Measurements from ENCODE around the gene TNS3.

The TNS3 gene

GRCh38 chr7:47464266-47464665 is 117.6 kb downstream of the TNS3 start:
- Histone ChIP-seq H3K4me1 (ENCODE audit: control extremely low read depth in 1 of 4, control insufficient read depth in 4 of 4, insufficient read depth in 4 of 4, low read length in 3 of 4) (no peaks in the 10 kb centered on the region), H3K27me3 (replicated peaks in 2 of 5; ENCODE audit: control insufficient read depth in 4 of 5, insufficient read depth in 5 of 5, low read length in 4 of 5) (no peaks in the 10 kb centered on the region), H3K27ac (ENCODE audit: insufficient read depth in 1 of 2, low read depth in 1 of 2, low read length in 2 of 2, poor library complexity in 1 of 2, severe bottlenecking in 2 of 2) (no peak overlapping the region), H3K36me3 (ENCODE audit: control insufficient read depth in 4 of 4, insufficient read depth in 4 of 4, low read length in 3 of 4) (peaks cover 0 to 27% (median 5%) of the 10 kb centered on the region in 4 experiments), H3K4me3 (ENCODE audit: control insufficient read depth in 1 of 7, extremely low read depth in 1 of 7, insufficient read depth in 4 of 7, low read depth in 2 of 7, low read length in 6 of 7) (no peak overlapping the region), H3K9me3 (ENCODE audit: control extremely low read depth in 1 of 5, control insufficient read depth in 4 of 5, insufficient read depth in 2 of 5, low read depth in 1 of 5, low read length in 4 of 5) (no peaks in the 10 kb centered on the region)
- no peak for DNase-seq
- POLR2A ChIA-PET: no interaction called here
- CTCF ChIA-PET: interaction anchor here (0.7 to 0.8 kb wide), 2 partner anchors 12 to 355 kb away, joined by 3 read pairs; no protein-coding TSS in a partner anchor
- WGBS (ENCODE audit: insufficient coverage): 95% methylated on average over 8 of the region's 9 CpGs

DNA sequence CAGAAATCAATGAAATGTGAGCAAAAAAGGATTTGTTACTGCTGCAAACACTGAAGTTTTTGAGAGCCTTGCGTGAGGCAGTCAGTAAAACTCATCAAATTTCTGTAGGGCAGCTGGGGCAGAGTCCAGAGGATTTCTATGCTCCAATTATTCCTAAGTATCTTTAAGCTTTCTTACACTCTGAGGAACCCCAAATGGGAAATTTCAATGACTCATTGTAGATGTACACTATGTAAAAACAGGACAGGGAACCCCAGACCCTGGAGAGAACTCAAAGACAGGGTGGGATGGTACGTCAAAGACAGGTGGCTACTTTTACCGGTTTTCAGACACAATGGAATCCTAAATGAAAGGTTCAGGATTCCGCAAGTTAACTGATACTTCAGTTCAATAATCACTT is 120.2 kb downstream of the TNS3 start:
- H3K9me3 ChIP-seq (ENCODE audit: control extremely low read depth in 1 of 5, control insufficient read depth in 4 of 5, insufficient read depth in 2 of 5, low read depth in 1 of 5, low read length in 4 of 5): no peaks in the 10 kb centered on the region
- WGBS (ENCODE audit: insufficient coverage): 96% methylated on average over 4 of the region's 4 CpGs
- H3K36me3 ChIP-seq (ENCODE audit: control insufficient read depth in 4 of 4, insufficient read depth in 4 of 4, low read length in 3 of 4): peaks cover 0 to 22% (median 5%) of the 10 kb centered on the region in 4 experiments
- no peaks in the 10 kb centered on the region for H3K27me3 ChIP-seq (replicated peaks in 2 of 5; ENCODE audit: control insufficient read depth in 4 of 5, insufficient read depth in 5 of 5, low read length in 4 of 5)
- ChIA-PET CTCF (interaction anchor here (1.0 kb wide), 2 partner anchors 15 to 18 kb away, joined by 3 to 4 read pairs; no protein-coding TSS in a partner anchor), POLR2A (no interaction called here)
- peaks cover 0 to 11% (median 1%) of the 10 kb centered on the region in 4 experiments for H3K4me1 ChIP-seq (ENCODE audit: control extremely low read depth in 1 of 4, control insufficient read depth in 4 of 4, insufficient read depth in 4 of 4, low read length in 3 of 4)
- no peak overlapping the region for H3K27ac ChIP-seq (ENCODE audit: insufficient read depth in 1 of 2, low read depth in 1 of 2, low read length in 2 of 2, poor library complexity in 1 of 2, severe bottlenecking in 2 of 2)
- H3K4me3 ChIP-seq (ENCODE audit: control insufficient read depth in 1 of 7, extremely low read depth in 1 of 7, insufficient read depth in 4 of 7, low read depth in 2 of 7, low read length in 6 of 7): no peak overlapping the region
- DNase-seq: no peak

DNA sequence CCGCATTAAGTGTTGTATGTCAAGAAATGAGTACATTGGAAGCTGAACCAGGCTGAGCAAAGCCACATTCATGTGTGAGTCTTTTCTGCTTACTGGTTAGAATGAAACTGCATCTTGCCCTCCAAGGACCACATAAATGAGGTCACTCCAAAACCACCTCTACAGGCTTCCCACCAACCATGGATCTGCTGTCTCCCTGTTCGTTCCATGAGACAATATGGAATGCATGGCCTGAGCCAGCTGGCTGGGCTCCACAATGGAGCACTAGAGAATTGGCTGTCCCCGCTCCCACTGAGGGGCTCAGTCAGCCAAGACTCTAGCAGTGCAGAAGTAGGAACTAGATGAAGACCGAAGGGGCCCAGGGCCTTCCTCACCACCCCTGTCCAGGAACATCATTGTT is 120.8 kb downstream of the TNS3 start:
- Histone ChIP-seq H3K4me1 (ENCODE audit: control extremely low read depth in 1 of 4, control insufficient read depth in 4 of 4, insufficient read depth in 4 of 4, low read length in 3 of 4) (peaks cover 0 to 11% (median 1%) of the 10 kb centered on the region in 4 experiments), H3K27me3 (replicated peaks in 2 of 5; ENCODE audit: control insufficient read depth in 4 of 5, insufficient read depth in 5 of 5, low read length in 4 of 5) (no peaks in the 10 kb centered on the region), H3K9me3 (ENCODE audit: control extremely low read depth in 1 of 5, control insufficient read depth in 4 of 5, insufficient read depth in 2 of 5, low read depth in 1 of 5, low read length in 4 of 5) (no peaks in the 10 kb centered on the region), H3K36me3 (ENCODE audit: control insufficient read depth in 4 of 4, insufficient read depth in 4 of 4, low read length in 3 of 4) (peaks cover 0 to 25% (median 6%) of the 10 kb centered on the region in 4 experiments), H3K4me3 (ENCODE audit: control insufficient read depth in 1 of 7, extremely low read depth in 1 of 7, insufficient read depth in 4 of 7, low read depth in 2 of 7, low read length in 6 of 7) (no peak overlapping the region), H3K27ac (ENCODE audit: insufficient read depth in 1 of 2, low read depth in 1 of 2, low read length in 2 of 2, poor library complexity in 1 of 2, severe bottlenecking in 2 of 2) (no peak overlapping the region)
- CTCF ChIA-PET: interaction anchor here (1.0 kb wide), 1 partner anchor 18 kb away, joined by 4 read pairs; no protein-coding TSS in a partner anchor
- POLR2A ChIA-PET: no interaction called here
- WGBS (ENCODE audit: insufficient coverage): 90% methylated on average over 4 of the region's 4 CpGs
- no peak for DNase-seq

GRCh38 chr7:47460251-47460989 is 121.5 kb downstream of the TNS3 start:
- no peak for DNase-seq
- Histone ChIP-seq H3K27ac (ENCODE audit: insufficient read depth in 1 of 2, low read depth in 1 of 2, low read length in 2 of 2, poor library complexity in 1 of 2, severe bottlenecking in 2 of 2) (no peak overlapping the region), H3K4me3 (ENCODE audit: control insufficient read depth in 1 of 7, extremely low read depth in 1 of 7, insufficient read depth in 4 of 7, low read depth in 2 of 7, low read length in 6 of 7) (no peak overlapping the region), H3K9me3 (ENCODE audit: control extremely low read depth in 1 of 5, control insufficient read depth in 4 of 5, insufficient read depth in 2 of 5, low read depth in 1 of 5, low read length in 4 of 5) (no peaks in the 10 kb centered on the region), H3K27me3 (replicated peaks in 2 of 5; ENCODE audit: control insufficient read depth in 4 of 5, insufficient read depth in 5 of 5, low read length in 4 of 5) (no peaks in the 10 kb centered on the region), H3K36me3 (ENCODE audit: control insufficient read depth in 4 of 4, insufficient read depth in 4 of 4, low read length in 3 of 4) (peaks cover 0 to 25% (median 5%) of the 10 kb centered on the region in 4 experiments), H3K4me1 (ENCODE audit: control extremely low read depth in 1 of 4, control insufficient read depth in 4 of 4, insufficient read depth in 4 of 4, low read length in 3 of 4) (peaks cover 0 to 14% (median 2%) of the 10 kb centered on the region in 4 experiments)
- POLR2A ChIA-PET: no interaction called here
- CTCF ChIA-PET: interaction anchor here (0.6 kb wide), 1 partner anchor 11 kb away, joined by 3 read pairs; no protein-coding TSS in a partner anchor
- 96% methylated on average over 10 of the region's 11 CpGs for WGBS (ENCODE audit: insufficient coverage)

GRCh38 chr7:47458486-47458885 is 123.4 kb downstream of the TNS3 start:
- ChIA-PET POLR2A (no interaction called here), CTCF (interaction anchor here (0.5 to 2.7 kb wide), 3 partner anchors 14 to 21 kb away, joined by 3 to 10 read pairs (median 3); no protein-coding TSS in a partner anchor)
- DNase-seq: no peak
- peaks cover 0 to 33% (median 19%) of the 10 kb centered on the region in 4 experiments for H3K4me1 ChIP-seq (ENCODE audit: control extremely low read depth in 1 of 4, control insufficient read depth in 4 of 4, insufficient read depth in 4 of 4, low read length in 3 of 4)
- no peaks in the 10 kb centered on the region for H3K9me3 ChIP-seq (ENCODE audit: control extremely low read depth in 1 of 5, control insufficient read depth in 4 of 5, insufficient read depth in 2 of 5, low read depth in 1 of 5, low read length in 4 of 5)
- no peak overlapping the region for H3K27ac ChIP-seq (ENCODE audit: insufficient read depth in 1 of 2, low read depth in 1 of 2, low read length in 2 of 2, poor library complexity in 1 of 2, severe bottlenecking in 2 of 2)
- H3K36me3 ChIP-seq (ENCODE audit: control insufficient read depth in 4 of 4, insufficient read depth in 4 of 4, low read length in 3 of 4): peaks cover 0 to 15% (median 3%) of the 10 kb centered on the region in 4 experiments
- H3K27me3 ChIP-seq (replicated peaks in 2 of 5; ENCODE audit: control insufficient read depth in 4 of 5, insufficient read depth in 5 of 5, low read length in 4 of 5): no peaks in the 10 kb centered on the region
- no peak overlapping the region for H3K4me3 ChIP-seq (ENCODE audit: control insufficient read depth in 1 of 7, extremely low read depth in 1 of 7, insufficient read depth in 4 of 7, low read depth in 2 of 7, low read length in 6 of 7)
- WGBS (ENCODE audit: insufficient coverage): 99% methylated on average over 5 of the region's 5 CpGs

GRCh38 chr7:47458057-47458456 is 123.9 kb downstream of the TNS3 start:
- Histone ChIP-seq H3K27me3 (replicated peaks in 2 of 5; ENCODE audit: control insufficient read depth in 4 of 5, insufficient read depth in 5 of 5, low read length in 4 of 5) (no peaks in the 10 kb centered on the region), H3K4me3 (ENCODE audit: control insufficient read depth in 1 of 7, extremely low read depth in 1 of 7, insufficient read depth in 4 of 7, low read depth in 2 of 7, low read length in 6 of 7) (no peak overlapping the region), H3K27ac (ENCODE audit: insufficient read depth in 1 of 2, low read depth in 1 of 2, low read length in 2 of 2, poor library complexity in 1 of 2, severe bottlenecking in 2 of 2) (no peak overlapping the region), H3K36me3 (ENCODE audit: control insufficient read depth in 4 of 4, insufficient read depth in 4 of 4, low read length in 3 of 4) (peaks cover 0 to 15% (median 3%) of the 10 kb centered on the region in 4 experiments), H3K9me3 (ENCODE audit: control extremely low read depth in 1 of 5, control insufficient read depth in 4 of 5, insufficient read depth in 2 of 5, low read depth in 1 of 5, low read length in 4 of 5) (no peaks in the 10 kb centered on the region), H3K4me1 (ENCODE audit: control extremely low read depth in 1 of 4, control insufficient read depth in 4 of 4, insufficient read depth in 4 of 4, low read length in 3 of 4) (peaks cover 0 to 37% (median 23%) of the 10 kb centered on the region in 4 experiments)
- POLR2A ChIA-PET: no interaction called here
- CTCF ChIA-PET: interaction anchor here (0.5 to 2.7 kb wide), 4 partner anchors 13 to 139 kb away, joined by 3 to 10 read pairs (median 3); no protein-coding TSS in a partner anchor
- WGBS (ENCODE audit: insufficient coverage): 89% methylated on average over 4 of the region's 5 CpGs
- DNase-seq: peak in 1 of 3 donors; percentile 23
